HUES64 (cell line): ENCODE measurements around the gene CRACR2B.

Experiments used
- H3K27ac ChIP-seq: 2 replicates; pipeline ENCODE4 v1.7.0; 2013; ENCODE audit warnings: low read depth, low read length, inconsistent platforms
- H3K27me3 ChIP-seq: 2 replicates; pipeline ENCODE4 v1.6.1; 2013; ENCODE audit warnings: mild to moderate bottlenecking, low read length; ENCODE audit not compliant: insufficient read depth
- H3K36me3 ChIP-seq: 2 replicates; pipeline ENCODE4 v1.6.1; 2013; ENCODE audit warnings: mild to moderate bottlenecking, low read length; ENCODE audit not compliant: insufficient read depth
- H3K4me1 ChIP-seq: 2 replicates; pipeline ENCODE4 v1.6.1; 2013; ENCODE audit warnings: mild to moderate bottlenecking, low read length, moderate library complexity; ENCODE audit not compliant: insufficient read depth
- H3K4me3 ChIP-seq: 2 replicates; pipeline ENCODE4 v1.5.1; 2013; ENCODE audit warnings: mild to moderate bottlenecking, low read length, moderate library complexity
- H3K9ac ChIP-seq: 2 replicates; pipeline ENCODE4 v1.6.1; 2013; ENCODE audit warnings: mild to moderate bottlenecking, low read depth, low read length
- H3K9me3 ChIP-seq: 2 replicates; pipeline ENCODE4 v1.6.1; 2013; ENCODE audit warnings: low read depth, low read length; ENCODE audit not compliant: insufficient read depth
- WGBS: fragments of 150-250, 120-280 bp; methylation state at CpG from one replicate; pipeline ENCODE4 v1.1.7; 2013; ENCODE audit warnings: missing lambda C conversion rate; 5-methylcytosine and 5-hydroxymethylcytosine counted together

CRACR2B gene

GRCh38 chr11:843818-844692, 16.3 kb downstream of the CRACR2B start:
- WGBS = 1% methylated on average over 25 of the region's 25 CpGs
- Histone ChIP-seq H3K27ac (peak overlapping the region; percentile 98; the same call in 1 of the 2 replicates), H3K9me3 (no peaks in the 10 kb centered on the region), H3K36me3 (peaks cover 19% of the 10 kb centered on the region), H3K27me3 (peaks cover 7% of the 10 kb centered on the region), H3K4me1 (peaks cover 17% of the 10 kb centered on the region), H3K9ac (peak overlapping the region; percentile 66), H3K4me3 (peak overlapping the region; percentile 100)

- Histone ChIP-seq H3K9ac (peak overlapping the region; percentile 28; the same call in 1 of the 2 replicates), H3K9me3 (no peaks in the 10 kb centered on the region), H3K27ac (peak overlapping the region; percentile 98; the same call in 1 of the 2 replicates), H3K4me3 (peak overlapping the region; percentile 100), H3K36me3 (peaks cover 10% of the 10 kb centered on the region), H3K27me3 (peaks cover 9% of the 10 kb centered on the region), H3K4me1 (peaks cover 19% of the 10 kb centered on the region)
- 39% methylated on average over 31 of the region's 31 CpGs for WGBS
Observed at GRCh38 chr11:844693-845644, 17.2 kb downstream of the CRACR2B start.

- Histone ChIP-seq H3K36me3 (no peaks in the 10 kb centered on the region), H3K4me1 (peaks cover 22% of the 10 kb centered on the region), H3K27ac (peak overlapping the region; percentile 13; the same call in 1 of the 2 replicates), H3K4me3 (no peak overlapping the region), H3K9me3 (no peaks in the 10 kb centered on the region), H3K27me3 (peaks cover 19% of the 10 kb centered on the region), H3K9ac (no peak overlapping the region)
- 81% methylated on average over 8 of the region's 8 CpGs for WGBS
Observed at GRCh38 chr11:845872-846495, 18.3 kb downstream of the CRACR2B start.

GRCh38 chr11:846496-847098, 18.9 kb downstream of the CRACR2B start:
- 90% methylated on average over 11 of the region's 11 CpGs for WGBS
- H3K9ac ChIP-seq = no peak overlapping the region
- peaks cover 26% of the 10 kb centered on the region for H3K4me1 ChIP-seq

GRCh38 chr11:847876-848275, 20.2 kb downstream of the CRACR2B start:
- Histone ChIP-seq H3K36me3 (no peaks in the 10 kb centered on the region), H3K9me3 (no peaks in the 10 kb centered on the region)

More at GRCh38 chr11:846496-847098, 18.9 kb downstream of the CRACR2B start:
- H3K27ac ChIP-seq = no peak overlapping the region
- no peaks in the 10 kb centered on the region for H3K36me3 ChIP-seq
- H3K4me3 ChIP-seq = no peak overlapping the region
- peaks cover 20% of the 10 kb centered on the region for H3K27me3 ChIP-seq
- H3K9me3 ChIP-seq = no peaks in the 10 kb centered on the region

GRCh38 chr11:848380-848931, 20.7 kb downstream of the CRACR2B start:
- 19% methylated on average over 14 of the region's 14 CpGs for WGBS
- peak overlapping the region; percentile 56; the same call in 1 of the 2 replicates for H3K4me3 ChIP-seq
- peaks cover 26% of the 10 kb centered on the region for H3K4me1 ChIP-seq
- H3K9me3 ChIP-seq = no peaks in the 10 kb centered on the region
- H3K9ac ChIP-seq = no peak overlapping the region
- H3K27ac ChIP-seq = no peak overlapping the region
- no peaks in the 10 kb centered on the region for H3K36me3 ChIP-seq
- peaks cover 20% of the 10 kb centered on the region for H3K27me3 ChIP-seq

More at GRCh38 chr11:847876-848275, 20.2 kb downstream of the CRACR2B start:
- Histone ChIP-seq H3K27me3 (peaks cover 20% of the 10 kb centered on the region), H3K9ac (no peak overlapping the region), H3K4me1 (peaks cover 26% of the 10 kb centered on the region), H3K27ac (no peak overlapping the region), H3K4me3 (no peak overlapping the region)
- WGBS = 91% methylated on average over 18 of the region's 18 CpGs

- Histone ChIP-seq H3K36me3 (no peaks in the 10 kb centered on the region), H3K9me3 (no peaks in the 10 kb centered on the region), H3K4me3 (peak overlapping the region; percentile 67), H3K4me1 (peaks cover 26% of the 10 kb centered on the region), H3K9ac (no peak overlapping the region), H3K27ac (no peak overlapping the region), H3K27me3 (peaks cover 20% of the 10 kb centered on the region)
- WGBS = 2% methylated on average over 71 of the region's 71 CpGs
Observed at GRCh38 chr11:849104-849824, 21.5 kb downstream of the CRACR2B start.

GRCh38 chr11:849951-850774, 22.4 kb downstream of the CRACR2B start:
- Histone ChIP-seq H3K4me1 (peaks cover 22% of the 10 kb centered on the region), H3K4me3 (peak overlapping the region; percentile 67), H3K36me3 (no peaks in the 10 kb centered on the region)

More at GRCh38 chr11:849951-850774, 22.4 kb downstream of the CRACR2B start:
- Histone ChIP-seq H3K9ac (peak overlapping the region; percentile 55; the same call in 1 of the 2 replicates), H3K9me3 (no peaks in the 10 kb centered on the region), H3K27me3 (peaks cover 20% of the 10 kb centered on the region), H3K27ac (no peak overlapping the region)
- WGBS = 1% methylated on average over 97 of the region's 97 CpGs
